Measurements from ENCODE around the gene USP2.

USP2 gene

DNA sequence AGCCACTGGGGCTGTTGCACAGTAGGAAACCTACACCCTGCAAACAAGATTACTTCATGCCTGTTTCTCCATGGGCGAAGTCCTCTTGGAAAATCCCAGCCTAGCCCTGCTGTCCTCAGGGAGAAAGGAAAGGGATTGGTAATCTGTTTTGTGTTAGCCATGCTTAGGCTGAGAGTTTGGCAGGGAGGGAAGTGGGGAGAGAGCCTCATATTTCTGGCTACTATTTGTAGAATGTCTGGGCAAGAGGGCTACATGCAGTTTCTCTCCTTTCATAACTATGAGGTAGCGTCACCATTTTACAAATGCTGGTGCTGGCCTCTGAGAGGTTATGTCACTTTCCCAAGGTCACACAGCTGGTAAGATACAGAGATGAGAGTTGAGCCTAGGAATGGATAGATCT is 34.2 kb downstream of the USP2 start:
- no peak for TF ChIP-seq SNAI2 (CRISPR knock-in tag; IDR thresholded peaks at IDR 0.05)
- TF ChIP-seq ISL1 (CRISPR knock-in tag; IDR thresholded peaks at IDR 0.05): no peak
- TF ChIP-seq ZNF565 (CRISPR knock-in tag; conservative IDR thresholded peaks at IDR 0.05; ENCODE audit: low read depth): no peak
- TF ChIP-seq ZC3H10 (CRISPR knock-in tag; IDR thresholded peaks at IDR 0.05): no peak
- TF ChIP-seq GLIS3 (CRISPR knock-in tag; IDR thresholded peaks at IDR 0.05): no peak
- TF ChIP-seq BACH2 (CRISPR knock-in tag; IDR thresholded peaks at IDR 0.05; ENCODE audit: borderline replicate concordance): no peak
- TF ChIP-seq ESRRG (CRISPR knock-in tag; IDR thresholded peaks at IDR 0.05): no peak
- no peak for TF ChIP-seq TOX (CRISPR knock-in tag; IDR thresholded peaks at IDR 0.05; ENCODE audit: borderline replicate concordance)
- no peak for TF ChIP-seq ZFP3 (CRISPR knock-in tag; IDR thresholded peaks at IDR 0.05)
- TF ChIP-seq, protein P1, sequence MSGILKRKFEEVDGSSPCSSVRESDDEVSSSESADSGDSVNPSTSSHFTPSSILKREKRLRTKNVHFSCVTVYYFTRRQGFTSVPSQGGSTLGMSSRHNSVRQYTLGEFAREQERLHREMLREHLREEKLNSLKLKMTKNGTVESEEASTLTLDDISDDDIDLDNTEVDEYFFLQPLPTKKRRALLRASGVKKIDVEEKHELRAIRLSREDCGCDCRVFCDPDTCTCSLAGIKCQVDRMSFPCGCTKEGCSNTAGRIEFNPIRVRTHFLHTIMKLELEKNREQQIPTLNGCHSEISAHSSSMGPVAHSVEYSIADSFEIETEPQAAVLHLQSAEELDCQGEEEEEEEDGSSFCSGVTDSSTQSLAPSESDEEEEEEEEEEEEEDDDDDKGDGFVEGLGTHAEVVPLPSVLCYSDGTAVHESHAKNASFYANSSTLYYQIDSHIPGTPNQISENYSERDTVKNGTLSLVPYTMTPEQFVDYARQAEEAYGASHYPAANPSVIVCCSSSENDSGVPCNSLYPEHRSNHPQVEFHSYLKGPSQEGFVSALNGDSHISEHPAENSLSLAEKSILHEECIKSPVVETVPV (CRISPR knock-in tag; IDR thresholded peaks at IDR 0.05): no peak
- TF ChIP-seq OSR1 (CRISPR knock-in tag; IDR thresholded peaks at IDR 0.05): no peak
- TF ChIP-seq, protein P2, sequence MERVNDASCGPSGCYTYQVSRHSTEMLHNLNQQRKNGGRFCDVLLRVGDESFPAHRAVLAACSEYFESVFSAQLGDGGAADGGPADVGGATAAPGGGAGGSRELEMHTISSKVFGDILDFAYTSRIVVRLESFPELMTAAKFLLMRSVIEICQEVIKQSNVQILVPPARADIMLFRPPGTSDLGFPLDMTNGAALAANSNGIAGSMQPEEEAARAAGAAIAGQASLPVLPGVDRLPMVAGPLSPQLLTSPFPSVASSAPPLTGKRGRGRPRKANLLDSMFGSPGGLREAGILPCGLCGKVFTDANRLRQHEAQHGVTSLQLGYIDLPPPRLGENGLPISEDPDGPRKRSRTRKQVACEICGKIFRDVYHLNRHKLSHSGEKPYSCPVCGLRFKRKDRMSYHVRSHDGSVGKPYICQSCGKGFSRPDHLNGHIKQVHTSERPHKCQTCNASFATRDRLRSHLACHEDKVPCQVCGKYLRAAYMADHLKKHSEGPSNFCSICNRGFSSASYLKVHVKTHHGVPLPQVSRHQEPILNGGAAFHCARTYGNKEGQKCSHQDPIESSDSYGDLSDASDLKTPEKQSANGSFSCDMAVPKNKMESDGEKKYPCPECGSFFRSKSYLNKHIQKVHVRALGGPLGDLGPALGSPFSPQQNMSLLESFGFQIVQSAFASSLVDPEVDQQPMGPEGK (CRISPR knock-in tag; IDR thresholded peaks at IDR 0.05; ENCODE audit: borderline replicate concordance): no peak
- TF ChIP-seq, protein P3, sequence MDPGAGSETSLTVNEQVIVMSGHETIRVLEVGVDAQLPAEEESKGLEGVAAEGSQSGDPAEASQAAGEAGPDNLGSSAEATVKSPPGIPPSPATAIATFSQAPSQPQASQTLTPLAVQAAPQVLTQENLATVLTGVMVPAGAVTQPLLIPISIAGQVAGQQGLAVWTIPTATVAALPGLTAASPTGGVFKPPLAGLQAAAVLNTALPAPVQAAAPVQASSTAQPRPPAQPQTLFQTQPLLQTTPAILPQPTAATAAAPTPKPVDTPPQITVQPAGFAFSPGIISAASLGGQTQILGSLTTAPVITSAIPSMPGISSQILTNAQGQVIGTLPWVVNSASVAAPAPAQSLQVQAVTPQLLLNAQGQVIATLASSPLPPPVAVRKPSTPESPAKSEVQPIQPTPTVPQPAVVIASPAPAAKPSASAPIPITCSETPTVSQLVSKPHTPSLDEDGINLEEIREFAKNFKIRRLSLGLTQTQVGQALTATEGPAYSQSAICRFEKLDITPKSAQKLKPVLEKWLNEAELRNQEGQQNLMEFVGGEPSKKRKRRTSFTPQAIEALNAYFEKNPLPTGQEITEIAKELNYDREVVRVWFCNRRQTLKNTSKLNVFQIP (CRISPR knock-in tag; IDR thresholded peaks at IDR 0.05; ENCODE audit: borderline replicate concordance, low read depth): no peak
- no peak for TF ChIP-seq ZFP30 (CRISPR knock-in tag; IDR thresholded peaks at IDR 0.05)
- TF ChIP-seq ZNF70 (CRISPR knock-in tag; IDR thresholded peaks at IDR 0.05): no peak
- no peak for TF ChIP-seq PPARA (CRISPR knock-in tag; IDR thresholded peaks at IDR 0.05; ENCODE audit: borderline replicate concordance)
- peak; percentile 57 for ATAC-seq

DNA sequence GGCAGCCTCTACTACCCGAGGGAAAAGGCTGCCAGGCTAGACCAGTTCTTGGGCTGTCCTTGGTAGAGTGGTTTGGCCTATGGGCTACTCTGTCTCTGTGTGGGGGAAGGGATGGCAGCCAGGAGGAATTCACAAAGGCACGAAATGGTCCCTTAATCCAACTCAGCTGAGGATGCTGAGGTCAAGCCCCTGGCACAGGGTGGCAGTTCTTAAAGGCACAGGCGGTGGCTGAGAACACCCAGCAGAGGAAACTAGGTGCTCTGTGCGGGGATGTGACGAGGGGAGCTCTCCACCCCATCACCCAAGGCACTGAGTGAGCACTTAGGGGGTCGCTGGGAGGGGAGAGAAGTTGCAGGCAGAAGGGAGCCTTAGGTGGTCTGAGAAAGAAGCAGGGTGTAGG is 34.9 kb downstream of the USP2 start, which contains the start of gene MFRP:
Gene MFRP, minus strand, starts transcription at position 101 of the 400 bp plus-strand sequence. CDS start 192 bp downstream, outside the sequence.
- no peak for TF ChIP-seq PPARA (CRISPR knock-in tag; IDR thresholded peaks at IDR 0.05; ENCODE audit: borderline replicate concordance)
- no peak for TF ChIP-seq TOX (CRISPR knock-in tag; IDR thresholded peaks at IDR 0.05; ENCODE audit: borderline replicate concordance)
- no peak for TF ChIP-seq ZNF8 (CRISPR knock-in tag; IDR thresholded peaks at IDR 0.05)
- TF ChIP-seq ZNF70 (CRISPR knock-in tag; IDR thresholded peaks at IDR 0.05): no peak
- no peak for TF ChIP-seq SNAI2 (CRISPR knock-in tag; IDR thresholded peaks at IDR 0.05)
- TF ChIP-seq, protein P1 (CRISPR knock-in tag; IDR thresholded peaks at IDR 0.05): no peak
- no peak for TF ChIP-seq BACH2 (CRISPR knock-in tag; IDR thresholded peaks at IDR 0.05; ENCODE audit: borderline replicate concordance)
- no peak for TF ChIP-seq ZNF565 (CRISPR knock-in tag; conservative IDR thresholded peaks at IDR 0.05; ENCODE audit: low read depth)
- TF ChIP-seq, protein P3 (CRISPR knock-in tag; IDR thresholded peaks at IDR 0.05; ENCODE audit: borderline replicate concordance, low read depth): no peak
- TF ChIP-seq, protein P4, sequence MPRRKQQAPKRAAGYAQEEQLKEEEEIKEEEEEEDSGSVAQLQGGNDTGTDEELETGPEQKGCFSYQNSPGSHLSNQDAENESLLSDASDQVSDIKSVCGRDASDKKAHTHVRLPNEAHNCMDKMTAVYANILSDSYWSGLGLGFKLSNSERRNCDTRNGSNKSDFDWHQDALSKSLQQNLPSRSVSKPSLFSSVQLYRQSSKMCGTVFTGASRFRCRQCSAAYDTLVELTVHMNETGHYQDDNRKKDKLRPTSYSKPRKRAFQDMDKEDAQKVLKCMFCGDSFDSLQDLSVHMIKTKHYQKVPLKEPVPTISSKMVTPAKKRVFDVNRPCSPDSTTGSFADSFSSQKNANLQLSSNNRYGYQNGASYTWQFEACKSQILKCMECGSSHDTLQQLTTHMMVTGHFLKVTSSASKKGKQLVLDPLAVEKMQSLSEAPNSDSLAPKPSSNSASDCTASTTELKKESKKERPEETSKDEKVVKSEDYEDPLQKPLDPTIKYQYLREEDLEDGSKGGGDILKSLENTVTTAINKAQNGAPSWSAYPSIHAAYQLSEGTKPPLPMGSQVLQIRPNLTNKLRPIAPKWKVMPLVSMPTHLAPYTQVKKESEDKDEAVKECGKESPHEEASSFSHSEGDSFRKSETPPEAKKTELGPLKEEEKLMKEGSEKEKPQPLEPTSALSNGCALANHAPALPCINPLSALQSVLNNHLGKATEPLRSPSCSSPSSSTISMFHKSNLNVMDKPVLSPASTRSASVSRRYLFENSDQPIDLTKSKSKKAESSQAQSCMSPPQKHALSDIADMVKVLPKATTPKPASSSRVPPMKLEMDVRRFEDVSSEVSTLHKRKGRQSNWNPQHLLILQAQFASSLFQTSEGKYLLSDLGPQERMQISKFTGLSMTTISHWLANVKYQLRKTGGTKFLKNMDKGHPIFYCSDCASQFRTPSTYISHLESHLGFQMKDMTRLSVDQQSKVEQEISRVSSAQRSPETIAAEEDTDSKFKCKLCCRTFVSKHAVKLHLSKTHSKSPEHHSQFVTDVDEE (CRISPR knock-in tag; IDR thresholded peaks at IDR 0.05): no peak
- no peak for ATAC-seq

All from SK-N-SH treated with all-trans-retinoic acid at 6 μM for 48 hours (cell line).